HPDE6-E6E7 (cell line): ENCODE results near the gene ACKR2.
"Not testable (repeated sequence)": the region's sequence is repeated elsewhere in the genome, so short reads cannot be mapped to it uniquely, and the experiment has no call there.

Experiments used
- DNase-seq: peaks from one replicate; pipeline ENCODE4 v3.0.0; 2011; ENCODE audit warnings: missing footprints; ENCODE audit errors: extremely low spot score

ACKR2 gene

GRCh38 chr3:42801048-42801620 lies 8.1 kb upstream of the ACKR2 start:
- DNase-seq = no peak

- DNase-seq = no peak
Measured at GRCh38 chr3:42801784-42802183, 7.5 kb upstream of the ACKR2 start.

GRCh38 chr3:42802876-42803413 lies 6.3 kb upstream of the ACKR2 start:
- no peak for DNase-seq

GRCh38 chr3:42803414-42804105 lies 5.7 kb upstream of the ACKR2 start:
- DNase-seq = no peak

GRCh38 chr3:42804106-42804830 lies 5.0 kb upstream of the ACKR2 start, which contains the start of gene HIGD1A:
Gene HIGD1A (minus strand): TSS chr3:42804490. CDS start chr3:42794253, 10,237 bp downstream.
- peak; percentile 72 for DNase-seq

- no peak for DNase-seq
Measured at GRCh38 chr3:42804831-42805132, 4.5 kb upstream of the ACKR2 start.

GRCh38 chr3:42805141-42805821 lies 4.0 kb upstream of the ACKR2 start:
- DNase-seq = no peak

GRCh38 chr3:42807929-42808328 lies 1.3 kb upstream of the ACKR2 start:
- DNase-seq = no peak

GRCh38 chr3:42810706-42811105 lies 1.5 kb downstream of the ACKR2 start:
- not testable (repeated sequence) for DNase-seq

GRCh38 chr3:42811118-42811883 lies 2.1 kb downstream of the ACKR2 start:
- DNase-seq = not testable (repeated sequence)

- no peak for DNase-seq
Measured at GRCh38 chr3:42814246-42814645, 5.0 kb downstream of the ACKR2 start.

GRCh38 chr3:42814914-42815507 lies 5.8 kb downstream of the ACKR2 start:
- DNase-seq = no peak

- no peak for DNase-seq
Measured at GRCh38 chr3:42815826-42816225, 6.6 kb downstream of the ACKR2 start.

GRCh38 chr3:42819351-42819965 lies 10.2 kb downstream of the ACKR2 start:
- no peak for DNase-seq

- DNase-seq = no peak
Measured at GRCh38 chr3:42820746-42821051, 11.5 kb downstream of the ACKR2 start.

- DNase-seq = no peak
Measured at GRCh38 chr3:42822828-42823227, 13.6 kb downstream of the ACKR2 start.

- DNase-seq = peak; percentile 29
Measured at GRCh38 chr3:42823351-42823750, 14.1 kb downstream of the ACKR2 start.

- DNase-seq = no peak
Measured at GRCh38 chr3:42826141-42826540, 16.9 kb downstream of the ACKR2 start.

- no peak for DNase-seq
Measured at GRCh38 chr3:42827023-42827422, 17.8 kb downstream of the ACKR2 start.

- no peak for DNase-seq
Measured at GRCh38 chr3:42827654-42828053, 18.4 kb downstream of the ACKR2 start.
